Kidney (tissue), 14 donors: Measurements from ENCODE around the gene AAK1. TPM values are rescaled to one million over a fixed set of nuclear protein-coding genes. Genes with fewer than 3 reads are reported as not detected.

Experiments
- DNase-seq, 5 donors: peaks; one replicate each; pipeline ENCODE4 v3.0.0-alpha.2; 2013 to 2020
- FAIRE-seq: peaks from 2 replicates; lab custom pipeline; 2012; peaks lifted over from hg19 to GRCh38; lab: Jason Lieb, UNC
- H3K27ac ChIP-seq, 2 donors: one replicate each; pipeline ENCODE4 v1.7.0; 2013; ENCODE audit warnings: low read depth in 2 of 2, low read length in 2 of 2, inconsistent platforms in 1 of 2
- H3K27me3 ChIP-seq: one replicate; pipeline ENCODE4 v1.7.1; 2013; ENCODE audit warnings: low read length, inconsistent platforms; ENCODE audit not compliant: control insufficient read depth, insufficient read depth
- H3K36me3 ChIP-seq, 3 donors: one replicate each; pipeline versions ENCODE4 v1.7.0 to v1.7.1; 2013; ENCODE audit warnings: low read length in 3 of 3, control low read depth in 1 of 3, inconsistent platforms in 1 of 3; ENCODE audit not compliant: insufficient read depth in 3 of 3, control insufficient read depth in 2 of 3
- H3K4me1 ChIP-seq, 3 donors: one replicate each; pipeline versions ENCODE4 v1.7.0 to v1.7.1; 2013; ENCODE audit warnings: low read length in 3 of 3, inconsistent platforms in 1 of 3, low read depth in 1 of 3; ENCODE audit not compliant: control insufficient read depth in 2 of 3, insufficient read depth in 2 of 3
- H3K4me3 ChIP-seq, 3 donors: one replicate each; pipeline versions ENCODE4 v1.7.0 to v1.8.1; 2013; ENCODE audit warnings: low read length in 3 of 3, control low read depth in 1 of 3, inconsistent platforms in 1 of 3
- H3K9ac ChIP-seq, 3 donors: one replicate each; pipeline versions ENCODE4 v1.7.0 to v1.7.1; 2013; ENCODE audit warnings: low read length in 3 of 3, control low read depth in 1 of 3, inconsistent platforms in 1 of 3
- H3K9me3 ChIP-seq, 3 donors: one replicate each; pipeline versions ENCODE4 v1.7.0 to v1.7.1; 2013; ENCODE audit warnings: low read length in 3 of 3, control low read depth in 1 of 3, inconsistent platforms in 1 of 3; ENCODE audit not compliant: control insufficient read depth in 2 of 3, insufficient read depth in 1 of 3
- intact Hi-C: fragments of 100-400 bp; cut with DNase I; formaldehyde crosslinking; loops from one replicate; pipeline ENCODE4 v1.11.1; 2022
- polyA plus RNA-seq: library from polyadenylated mRNA; stranded (reverse); fragments of 350-450 nt; fragmentation: Illumina TruSeq; extraction: RNeasy Lipid Tissue Mini Kit (QIAGEN cat#74804); gene quantifications from one replicate; pipeline ENCODE4 v1.2.3, GENCODE V29; 2014; ENCODE audit warnings: low read depth, low replicate concordance; ENCODE audit not compliant: insufficient read depth
- total RNA-seq: library from RNA; stranded (reverse); fragmentation: NEBNext Ultra II Directional; extraction: Animal tissue kit (Norgen Biotek cat#: 25700); gene quantifications from one replicate; pipeline ENCODE4 v1.2.1, GENCODE V29; 2021
- TF ChIP-seq, protein P1 (sequence below): IDR thresholded peaks from 3 replicates; pipeline ENCODE4 v1.5.1; 2012; ENCODE audit warnings: mild to moderate bottlenecking, moderate library complexity, borderline replicate concordance; ENCODE audit not compliant: insufficient read depth; ENCODE audit errors: extremely low read depth
- donor health status: control.
- donor health status: control.
- donor health status: control.
- donor health status: control.
- donor health status: control.
- donor health status: DM: yes; HTN: yes; CAD: no.
- donor health status: Normal renal cell carcinoma (clear cell type).

AAK1 gene
- total and polyA plus RNA-seq, 2 donors from 2014 or later = 25.8 to 93.7 TPM

DNA sequence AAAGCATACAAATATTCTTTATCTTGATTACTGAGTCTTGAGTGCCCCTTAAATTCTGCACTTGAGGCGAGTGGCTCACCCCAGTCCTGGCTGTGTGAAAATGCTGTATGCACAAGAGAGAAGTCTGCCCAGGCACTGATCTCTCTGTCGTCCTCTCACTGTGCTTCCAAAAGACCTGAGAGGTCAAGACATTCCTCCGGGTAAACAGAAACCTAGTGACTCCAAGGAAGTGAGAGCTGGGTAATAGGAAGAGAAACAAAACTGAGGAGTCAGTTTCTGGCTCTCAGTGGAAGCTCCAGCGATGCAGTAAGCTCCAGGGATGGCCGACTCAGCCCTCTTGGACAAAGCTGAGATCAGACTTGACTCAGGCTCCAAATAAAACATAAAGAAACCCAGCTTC, 70.9 kb downstream of the AAK1 start:
- FAIRE-seq (no peak), DNase-seq (peak in 1 of 5 donors; percentile 11)
- H3K4me3 ChIP-seq = no peak overlapping the region
- TF ChIP-seq, protein P1, sequence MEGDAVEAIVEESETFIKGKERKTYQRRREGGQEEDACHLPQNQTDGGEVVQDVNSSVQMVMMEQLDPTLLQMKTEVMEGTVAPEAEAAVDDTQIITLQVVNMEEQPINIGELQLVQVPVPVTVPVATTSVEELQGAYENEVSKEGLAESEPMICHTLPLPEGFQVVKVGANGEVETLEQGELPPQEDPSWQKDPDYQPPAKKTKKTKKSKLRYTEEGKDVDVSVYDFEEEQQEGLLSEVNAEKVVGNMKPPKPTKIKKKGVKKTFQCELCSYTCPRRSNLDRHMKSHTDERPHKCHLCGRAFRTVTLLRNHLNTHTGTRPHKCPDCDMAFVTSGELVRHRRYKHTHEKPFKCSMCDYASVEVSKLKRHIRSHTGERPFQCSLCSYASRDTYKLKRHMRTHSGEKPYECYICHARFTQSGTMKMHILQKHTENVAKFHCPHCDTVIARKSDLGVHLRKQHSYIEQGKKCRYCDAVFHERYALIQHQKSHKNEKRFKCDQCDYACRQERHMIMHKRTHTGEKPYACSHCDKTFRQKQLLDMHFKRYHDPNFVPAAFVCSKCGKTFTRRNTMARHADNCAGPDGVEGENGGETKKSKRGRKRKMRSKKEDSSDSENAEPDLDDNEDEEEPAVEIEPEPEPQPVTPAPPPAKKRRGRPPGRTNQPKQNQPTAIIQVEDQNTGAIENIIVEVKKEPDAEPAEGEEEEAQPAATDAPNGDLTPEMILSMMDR = no peak
- no peak overlapping the region for H3K9ac ChIP-seq
- no peaks in the 10 kb centered on the region for H3K27me3 ChIP-seq
- intact Hi-C loops = no loop called here
- H3K9me3 ChIP-seq = no peaks in the 10 kb centered on the region
- H3K4me1 ChIP-seq = peaks cover 0 to 38% (median 28%) of the 10 kb centered on the region in 3 donors
- no peaks in the 10 kb centered on the region for H3K36me3 ChIP-seq
- peak overlapping the region; percentile 7 to 13 for H3K27ac ChIP-seq

- Histone ChIP-seq H3K27ac (peak overlapping the region in 1 of 2 donors; percentile 61), H3K4me3 (no peak overlapping the region), H3K4me1 (peaks cover 0 to 38% (median 20%) of the 10 kb centered on the region in 3 donors), H3K27me3 (no peaks in the 10 kb centered on the region), H3K9me3 (no peaks in the 10 kb centered on the region), H3K9ac (no peak overlapping the region), H3K36me3 (no peaks in the 10 kb centered on the region)
- DNase-seq (no peak), FAIRE-seq (no peak)
- intact Hi-C loops = no loop called here
- TF ChIP-seq, protein P1 = no peak
These were observed 72.3 kb downstream of the AAK1 start for GRCh38 chr2:69571189-69571588.

GRCh38 chr2:69570474-69570873, 73.1 kb downstream of the AAK1 start:
- Histone ChIP-seq H3K9ac (peak overlapping the region in 1 of 3 donors; percentile 20), H3K4me3 (peak overlapping the region in 1 of 3 donors; percentile 5), H3K27ac (peak overlapping the region; percentile 53 to 63), H3K4me1 (peaks cover 0 to 38% (median 21%) of the 10 kb centered on the region in 3 donors), H3K36me3 (no peaks in the 10 kb centered on the region), H3K9me3 (no peaks in the 10 kb centered on the region), H3K27me3 (no peaks in the 10 kb centered on the region)
- DNase-seq (no peak), FAIRE-seq (no peak)
- intact Hi-C loops = no loop called here
- TF ChIP-seq, protein P1 = no peak

DNA sequence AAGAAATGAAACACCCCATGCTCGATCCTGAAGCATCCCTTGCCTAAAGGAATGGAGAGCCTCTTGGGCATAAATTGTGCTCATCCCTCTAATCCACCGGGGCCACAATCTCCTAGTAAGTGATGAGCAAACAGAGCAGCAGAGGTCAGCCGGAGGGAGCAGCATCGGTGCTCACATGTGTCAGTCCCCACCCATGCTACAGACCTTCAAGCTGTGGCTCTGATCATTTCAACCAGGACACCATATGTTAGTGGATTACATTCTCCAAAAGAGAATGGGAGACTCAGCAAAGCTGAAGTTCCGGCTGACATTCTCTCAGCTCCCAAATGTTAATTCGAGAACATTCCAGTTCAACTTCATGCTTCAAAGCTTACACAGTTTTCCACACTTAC, 75.6 kb downstream of the AAK1 start:
- peaks cover 0 to 45% (median 23%) of the 10 kb centered on the region in 3 donors for H3K4me1 ChIP-seq

More for the DNA sequence above, 75.6 kb downstream of the AAK1 start:
- Histone ChIP-seq H3K27me3 (no peaks in the 10 kb centered on the region), H3K9ac (no peak overlapping the region), H3K36me3 (no peaks in the 10 kb centered on the region), H3K9me3 (no peaks in the 10 kb centered on the region), H3K27ac (peak overlapping the region; percentile 20 to 23), H3K4me3 (no peak overlapping the region)
- DNase-seq (no peak), FAIRE-seq (no peak)
- intact Hi-C loops = loop anchor here (10.0 kb wide), 1 partner anchor 147 kb away; no protein-coding TSS in a partner anchor
- TF ChIP-seq, protein P1 = no peak
